Fibroblast of gingiva (primary cell): ENCODE data around the gene NDUFB7.
A peak's percentile ranks its signal among the peaks of the same experiment; 100 is the strongest.
"Not testable (repeated sequence)": the region's sequence is repeated elsewhere in the genome, so short reads cannot be mapped to it uniquely, and the experiment has no call there.

Experiments used
- DNase-seq: peaks from one replicate; pipeline ENCODE4 v3.0.0-alpha.2; 2011; ENCODE audit warnings: low read depth

NDUFB7 gene

GRCh38 chr19:14571695-14572490 is at the start of gene NDUFB7:
Gene NDUFB7, minus strand, starts transcription at chr19:14572066. Its CDS starts 66 bp downstream, at chr19:14572000.
- DNase-seq, result peak; percentile 94

GRCh38 chr19:14619404-14619803 is 47.5 kb upstream of the NDUFB7 start:
- DNase-seq, result no peak

GRCh38 chr19:14616407-14616806 is 44.5 kb upstream of the NDUFB7 start:
- DNase-seq, result no peak

GRCh38 chr19:14615623-14616022 is 43.8 kb upstream of the NDUFB7 start:
- no peak for DNase-seq

GRCh38 chr19:14614099-14614412 is 42.2 kb upstream of the NDUFB7 start:
- no peak for DNase-seq

GRCh38 chr19:14613399-14614098 is 41.7 kb upstream of the NDUFB7 start:
- not testable (repeated sequence) for DNase-seq

GRCh38 chr19:14612657-14613056 is 40.8 kb upstream of the NDUFB7 start:
- DNase-seq, result no peak

GRCh38 chr19:14612242-14612641 is 40.4 kb upstream of the NDUFB7 start:
- DNase-seq, result not testable (repeated sequence)

GRCh38 chr19:14611051-14611450 is 39.2 kb upstream of the NDUFB7 start:
- no peak for DNase-seq

GRCh38 chr19:14606627-14607026 is 34.8 kb upstream of the NDUFB7 start:
- DNase-seq, result no peak

GRCh38 chr19:14603990-14604387 is 32.1 kb upstream of the NDUFB7 start:
- no peak for DNase-seq

GRCh38 chr19:14599548-14600147 is 27.8 kb upstream of the NDUFB7 start:
- DNase-seq, result no peak

GRCh38 chr19:14595558-14595957 is 23.7 kb upstream of the NDUFB7 start:
- DNase-seq, result no peak

GRCh38 chr19:14589433-14589832 is 17.6 kb upstream of the NDUFB7 start:
- DNase-seq, result not testable (repeated sequence)

- not testable (repeated sequence) for DNase-seq
These were observed 13.3 kb upstream of the NDUFB7 start for GRCh38 chr19:14585187-14585586.

- DNase-seq, result not testable (repeated sequence)
These were observed 12.5 kb upstream of the NDUFB7 start for GRCh38 chr19:14584372-14584771.

- no peak for DNase-seq
These were observed 11.1 kb upstream of the NDUFB7 start, which contains the start of gene CLEC17A for GRCh38 chr19:14582894-14583340. Gene CLEC17A, plus strand, starts transcription at chr19:14583084. Its CDS starts 77 bp downstream, at chr19:14583161.

GRCh38 chr19:14580623-14581237 is 8.9 kb upstream of the NDUFB7 start:
- no peak for DNase-seq

- DNase-seq, result no peak
These were observed 6.1 kb upstream of the NDUFB7 start for GRCh38 chr19:14577885-14578427.

GRCh38 chr19:14577264-14577663 is 5.4 kb upstream of the NDUFB7 start:
- DNase-seq, result no peak

- no peak for DNase-seq
These were observed 4.5 kb upstream of the NDUFB7 start for GRCh38 chr19:14576363-14576762.

- DNase-seq, result no peak
These were observed 3.6 kb upstream of the NDUFB7 start for GRCh38 chr19:14575428-14575980.
